ENCODE measurements around the gene RPL37.

RPL37 gene

GRCh38 chr5:40801771-40802562 lies 33.1 kb downstream of the RPL37 start:
- no peak overlapping the region for H3K4me3 ChIP-seq (ENCODE audit: insufficient read depth, low read length, poor library complexity, severe bottlenecking)
- H3K27ac ChIP-seq (ENCODE audit: low read depth, low read length): no peak overlapping the region
- no peaks in the 10 kb centered on the region for H3K9me2 ChIP-seq (replicated peaks; ENCODE audit: insufficient read depth, low read length)
- no peaks in the 10 kb centered on the region for H4K20me1 ChIP-seq (ENCODE audit: low read depth, low read length)
- TF ChIP-seq EZH2phosphoT487 (conservative IDR thresholded peaks at IDR 0.05; ENCODE audit: low read length) (no peak), CTCF (IDR thresholded peaks at IDR 0.05; ENCODE audit: insufficient read depth, low read length, poor library complexity, severe bottlenecking) (no peak)
- no peak overlapping the region for H3K4me2 ChIP-seq (ENCODE audit: low read depth, low read length, poor library complexity, severe bottlenecking)
- no peaks in the 10 kb centered on the region for H3K9me3 ChIP-seq (ENCODE audit: insufficient read depth, low read length)
- no peak overlapping the region for H2AFZ ChIP-seq (ENCODE audit: low read depth, low read length, severe bottlenecking)
- no peaks in the 10 kb centered on the region for H3K27me3 ChIP-seq (ENCODE audit: low read length)
- peaks cover 17% of the 10 kb centered on the region for H3F3A ChIP-seq (ENCODE audit: insufficient read depth)
- H3K79me2 ChIP-seq (ENCODE audit: insufficient read depth, low read length): peaks cover 7% of the 10 kb centered on the region
- no peak overlapping the region for H3K9ac ChIP-seq (ENCODE audit: low read length)
- no peaks in the 10 kb centered on the region for H3K36me3 ChIP-seq (ENCODE audit: low read length)

- H3K27ac ChIP-seq (ENCODE audit: low read depth, low read length): no peak overlapping the region
- TF ChIP-seq CTCF (IDR thresholded peaks at IDR 0.05; ENCODE audit: insufficient read depth, low read length, poor library complexity, severe bottlenecking) (no peak), EZH2phosphoT487 (conservative IDR thresholded peaks at IDR 0.05; ENCODE audit: low read length) (no peak)
- H3K36me3 ChIP-seq (ENCODE audit: low read length): no peaks in the 10 kb centered on the region
- H3F3A ChIP-seq (ENCODE audit: insufficient read depth): peaks cover 20% of the 10 kb centered on the region
- H2AFZ ChIP-seq (ENCODE audit: low read depth, low read length, severe bottlenecking): no peak overlapping the region
- H3K9me2 ChIP-seq (replicated peaks; ENCODE audit: insufficient read depth, low read length): no peaks in the 10 kb centered on the region
- peaks cover 34% of the 10 kb centered on the region for H3K79me2 ChIP-seq (ENCODE audit: insufficient read depth, low read length)
- H3K27me3 ChIP-seq (ENCODE audit: low read length): no peaks in the 10 kb centered on the region
- H3K9ac ChIP-seq (ENCODE audit: low read length): peak overlapping the region; percentile 76
- peak overlapping the region; percentile 80 for H3K4me3 ChIP-seq (ENCODE audit: insufficient read depth, low read length, poor library complexity, severe bottlenecking)
- H3K9me3 ChIP-seq (ENCODE audit: insufficient read depth, low read length): no peaks in the 10 kb centered on the region
- peak overlapping the region; percentile 82 for H3K4me2 ChIP-seq (ENCODE audit: low read depth, low read length, poor library complexity, severe bottlenecking)
- no peaks in the 10 kb centered on the region for H4K20me1 ChIP-seq (ENCODE audit: low read depth, low read length)
Measured at GRCh38 chr5:40799258-40799657, 35.8 kb downstream of the RPL37 start.

- peaks cover 38% of the 10 kb centered on the region for H3K79me2 ChIP-seq (ENCODE audit: insufficient read depth, low read length)
- H3K9me2 ChIP-seq (replicated peaks; ENCODE audit: insufficient read depth, low read length): no peaks in the 10 kb centered on the region
- 0 out of 2 replicates have a peak overlapping the region, but pooled peaks have one; percentile 61 for H3K27ac ChIP-seq (ENCODE audit: low read depth, low read length)
- TF ChIP-seq EZH2phosphoT487 (conservative IDR thresholded peaks at IDR 0.05; ENCODE audit: low read length) (no peak), CTCF (IDR thresholded peaks at IDR 0.05; ENCODE audit: insufficient read depth, low read length, poor library complexity, severe bottlenecking) (no peak)
- peak overlapping the region; percentile 82 for H3K4me2 ChIP-seq (ENCODE audit: low read depth, low read length, poor library complexity, severe bottlenecking)
- no peaks in the 10 kb centered on the region for H3K9me3 ChIP-seq (ENCODE audit: insufficient read depth, low read length)
- H3K9ac ChIP-seq (ENCODE audit: low read length): peak overlapping the region; percentile 76
- no peaks in the 10 kb centered on the region for H3K36me3 ChIP-seq (ENCODE audit: low read length)
- no peaks in the 10 kb centered on the region for H4K20me1 ChIP-seq (ENCODE audit: low read depth, low read length)
- H3K4me3 ChIP-seq (ENCODE audit: insufficient read depth, low read length, poor library complexity, severe bottlenecking): peak overlapping the region; percentile 80
- H3K27me3 ChIP-seq (ENCODE audit: low read length): no peaks in the 10 kb centered on the region
- H3F3A ChIP-seq (ENCODE audit: insufficient read depth): peaks cover 20% of the 10 kb centered on the region
- H2AFZ ChIP-seq (ENCODE audit: low read depth, low read length, severe bottlenecking): peak overlapping the region; percentile 85
Measured at GRCh38 chr5:40798801-40799210, 36.2 kb downstream of the RPL37 start.

All from SU-DHL-6 (cell line).